Measurements from ENCODE around the gene BARHL1. TPM values are rescaled to one million over a fixed set of nuclear protein-coding genes. Genes with fewer than 3 reads are reported as not detected.

The BARHL1 gene
- polyA plus RNA-seq, 1 donor from 2014 or later: not detected

- Histone ChIP-seq H3K36me3 (ENCODE audit: insufficient read depth, low read length) (no peaks in the 10 kb centered on the region), H3K9me2 (ENCODE audit: insufficient read depth, low read length) (no peaks in the 10 kb centered on the region), H3K79me2 (replicated peaks; ENCODE audit: insufficient read depth, low read length) (no peaks in the 10 kb centered on the region), H3K27me3 (ENCODE audit: insufficient read depth, low read depth, low read length) (no peaks in the 10 kb centered on the region), H3K27ac (ENCODE audit: low read length) (no peak overlapping the region), H3K4me2 (ENCODE audit: low read length) (no peak overlapping the region), H3K4me3 (ENCODE audit: low read length) (no peak overlapping the region), H4K20me1 (ENCODE audit: insufficient read depth) (no peaks in the 10 kb centered on the region), H3K9me3 (ENCODE audit: low read length) (no peaks in the 10 kb centered on the region), H3F3A (ENCODE audit: insufficient read depth, low read length, poor library complexity, severe bottlenecking) (no peaks in the 10 kb centered on the region), H3K9ac (ENCODE audit: low read length) (no peak overlapping the region), H2AFZ (ENCODE audit: low read depth, low read length) (no peak overlapping the region)
- TF ChIP-seq EP300 (conservative IDR thresholded peaks at IDR 0.05; ENCODE audit: poor library complexity, severe bottlenecking) (no peak), CTCF (IDR thresholded peaks at IDR 0.05; ENCODE audit: poor library complexity, severe bottlenecking) (no peak), RAD21 (conservative IDR thresholded peaks at IDR 0.05) (no peak), EZH2 (IDR thresholded peaks at IDR 0.05; ENCODE audit: borderline replicate concordance, insufficient read depth, low read length, poor library complexity, severe bottlenecking) (no peak), MXI1 (conservative IDR thresholded peaks at IDR 0.05; ENCODE audit: poor library complexity, severe bottlenecking) (no peak), TAF1 (IDR thresholded peaks at IDR 0.05; ENCODE audit: low read depth) (no peak), REST (IDR thresholded peaks at IDR 0.05; ENCODE audit: borderline replicate concordance) (no peak), SMC3 (conservative IDR thresholded peaks at IDR 0.05; ENCODE audit: poor library complexity) (no peak), POLR2AphosphoS5 (IDR thresholded peaks at IDR 0.05) (no peak)
Observed at GRCh38 chr9:132637351-132637750, 54.9 kb downstream of the BARHL1 start.

- no peaks in the 10 kb centered on the region for H4K20me1 ChIP-seq (ENCODE audit: insufficient read depth)
- H3F3A ChIP-seq (ENCODE audit: insufficient read depth, low read length, poor library complexity, severe bottlenecking): no peaks in the 10 kb centered on the region
- H3K4me2 ChIP-seq (ENCODE audit: low read length): no peak overlapping the region
- H3K27ac ChIP-seq (ENCODE audit: low read length): no peak overlapping the region
- no peak overlapping the region for H3K4me3 ChIP-seq (ENCODE audit: low read length)
- no peaks in the 10 kb centered on the region for H3K36me3 ChIP-seq (ENCODE audit: insufficient read depth, low read length)
- no peaks in the 10 kb centered on the region for H3K79me2 ChIP-seq (replicated peaks; ENCODE audit: insufficient read depth, low read length)
- no peak overlapping the region for H2AFZ ChIP-seq (ENCODE audit: low read depth, low read length)
- TF ChIP-seq SMC3 (conservative IDR thresholded peaks at IDR 0.05; ENCODE audit: poor library complexity) (no peak), MXI1 (conservative IDR thresholded peaks at IDR 0.05; ENCODE audit: poor library complexity, severe bottlenecking) (no peak), CTCF (IDR thresholded peaks at IDR 0.05; ENCODE audit: poor library complexity, severe bottlenecking) (no peak), POLR2AphosphoS5 (IDR thresholded peaks at IDR 0.05) (no peak), EZH2 (IDR thresholded peaks at IDR 0.05; ENCODE audit: borderline replicate concordance, insufficient read depth, low read length, poor library complexity, severe bottlenecking) (no peak), RAD21 (conservative IDR thresholded peaks at IDR 0.05) (no peak), TAF1 (IDR thresholded peaks at IDR 0.05; ENCODE audit: low read depth) (no peak), REST (IDR thresholded peaks at IDR 0.05; ENCODE audit: borderline replicate concordance) (no peak), EP300 (conservative IDR thresholded peaks at IDR 0.05; ENCODE audit: poor library complexity, severe bottlenecking) (no peak)
- no peaks in the 10 kb centered on the region for H3K9me3 ChIP-seq (ENCODE audit: low read length)
- H3K9me2 ChIP-seq (ENCODE audit: insufficient read depth, low read length): no peaks in the 10 kb centered on the region
- H3K27me3 ChIP-seq (ENCODE audit: insufficient read depth, low read depth, low read length): no peaks in the 10 kb centered on the region
- H3K9ac ChIP-seq (ENCODE audit: low read length): no peak overlapping the region
Observed at GRCh38 chr9:132637801-132638200, 55.4 kb downstream of the BARHL1 start.

Measured in neural cell (in vitro differentiated cells).